Raji (cell line): ENCODE results near the gene TXNDC16.

Source experiments
- POLR2A ChIP-seq: IDR thresholded peaks from 2 replicates; pipeline ENCODE4 v1.6.1; 2011; ENCODE audit warnings: low read depth, low read length, control low read depth; ENCODE audit not compliant: insufficient read depth

The TXNDC16 gene

DNA sequence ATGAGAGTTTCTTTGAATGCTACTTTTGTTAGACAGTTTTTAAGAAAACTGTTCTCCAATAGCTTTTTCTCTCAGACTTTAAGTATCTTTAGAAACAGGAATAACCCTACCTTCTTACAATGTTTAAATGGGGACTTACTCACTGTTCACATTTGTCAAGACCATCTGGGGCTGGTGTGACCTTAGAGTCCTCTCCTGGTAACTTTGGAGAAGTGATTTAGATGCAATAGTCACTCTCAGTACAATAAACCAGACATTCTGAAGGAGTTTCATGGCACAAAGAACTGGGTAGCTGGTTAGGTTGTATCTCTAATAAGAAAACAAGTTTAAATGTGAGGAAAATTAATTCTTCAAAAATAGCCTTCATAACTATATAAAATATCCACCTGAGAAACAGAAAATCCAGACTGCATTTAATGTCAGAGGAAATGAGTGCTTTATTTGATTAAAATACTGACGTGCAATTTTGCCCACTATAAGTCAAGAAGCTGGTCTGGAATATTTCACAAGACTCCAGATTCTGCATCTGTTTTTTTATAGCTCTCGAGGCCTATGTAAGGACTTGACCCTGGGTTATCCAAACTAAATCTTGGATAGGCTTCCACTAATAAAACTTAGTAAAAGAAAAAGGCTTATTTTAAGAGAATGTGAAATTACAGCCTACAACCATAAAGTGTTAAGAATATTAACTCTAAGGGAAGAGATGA, 129.5 kb downstream of the TXNDC16 start:
- TF ChIP-seq POLR2A: no peak

DNA sequence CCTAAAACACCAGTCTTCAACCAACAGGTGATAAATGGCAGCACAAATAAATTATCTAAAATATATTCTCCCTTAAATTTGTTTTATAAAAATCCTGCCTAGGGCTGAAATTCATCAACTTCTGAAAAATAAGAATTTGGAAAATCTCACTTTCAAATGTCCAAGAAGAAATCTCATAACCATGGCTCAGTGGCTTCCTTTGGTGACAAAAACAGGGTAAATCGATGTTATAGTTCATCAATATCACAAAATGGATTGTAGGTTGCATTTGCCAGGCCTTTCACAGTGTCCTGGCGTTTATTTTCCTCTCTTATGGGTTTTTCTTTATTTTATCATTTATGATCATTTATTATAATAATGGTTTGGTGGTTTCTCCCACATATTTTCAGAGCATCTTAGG, 135.2 kb downstream of the TXNDC16 start:
- TF ChIP-seq POLR2A: no peak

GRCh38 chr14:52413729-52414408, 138.4 kb downstream of the TXNDC16 start:
- TF ChIP-seq POLR2A: no peak

GRCh38 chr14:52412426-52412825, 139.9 kb downstream of the TXNDC16 start:
- no peak for TF ChIP-seq POLR2A

GRCh38 chr14:52405314-52405713, 147.0 kb downstream of the TXNDC16 start:
- no peak for TF ChIP-seq POLR2A

DNA sequence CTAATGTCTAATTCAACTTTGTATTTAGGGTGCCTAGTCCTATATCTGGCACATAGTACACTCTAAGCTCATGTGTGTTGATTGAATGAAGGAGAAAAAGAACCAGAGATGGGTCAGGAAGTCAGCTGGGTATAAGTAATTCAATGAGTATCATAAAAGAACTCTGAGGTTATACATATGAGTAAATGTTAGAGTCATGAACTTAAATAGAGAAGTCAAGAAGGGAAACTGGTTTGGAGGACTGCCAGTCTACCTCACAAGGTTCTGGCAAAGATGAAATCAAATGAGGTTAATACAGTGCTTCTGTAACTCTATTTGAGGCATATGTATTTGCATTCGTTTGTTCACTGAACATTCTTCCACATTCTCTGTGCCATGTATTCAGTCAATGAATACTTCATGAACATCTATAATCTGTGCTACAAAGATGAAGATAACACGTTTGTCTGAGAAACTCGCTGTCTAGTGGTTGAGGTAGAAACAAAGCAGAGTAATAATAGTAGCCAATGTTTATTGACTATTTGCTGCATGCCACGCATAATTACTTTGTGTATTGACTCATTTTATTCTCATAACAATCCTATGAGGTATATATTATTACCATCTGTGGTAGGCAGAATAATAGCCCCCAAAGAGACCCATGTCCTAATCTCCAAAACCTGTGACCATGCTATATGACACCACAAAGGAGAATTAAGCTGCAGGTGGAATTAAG, 149.3 kb downstream of the TXNDC16 start:
- TF ChIP-seq POLR2A: no peak

- TF ChIP-seq POLR2A: no peak
These were observed 151.5 kb downstream of the TXNDC16 start for GRCh38 chr14:52400846-52401245.

- TF ChIP-seq POLR2A: no peak
These were observed 152.2 kb downstream of the TXNDC16 start for GRCh38 chr14:52399921-52400595.

DNA sequence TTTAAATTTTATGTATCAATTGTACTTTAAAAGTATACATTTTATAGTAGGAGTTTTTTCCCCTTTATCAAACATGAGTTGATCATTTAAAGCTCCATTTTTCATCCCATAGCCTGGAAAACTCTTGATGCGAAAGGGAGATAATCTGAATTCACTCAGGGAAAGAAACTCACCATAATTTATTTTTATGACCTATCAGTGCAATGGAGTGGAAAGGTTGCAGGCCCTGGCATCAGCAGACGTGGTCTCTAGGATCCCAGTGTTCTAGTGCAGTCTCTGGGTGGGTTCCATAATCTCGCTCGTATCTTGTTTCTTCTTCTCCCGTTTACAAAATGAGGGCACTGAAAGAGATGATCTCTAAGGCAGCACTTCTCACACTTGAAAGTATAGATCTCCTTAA, 153.2 kb downstream of the TXNDC16 start:
- TF ChIP-seq POLR2A: no peak

DNA sequence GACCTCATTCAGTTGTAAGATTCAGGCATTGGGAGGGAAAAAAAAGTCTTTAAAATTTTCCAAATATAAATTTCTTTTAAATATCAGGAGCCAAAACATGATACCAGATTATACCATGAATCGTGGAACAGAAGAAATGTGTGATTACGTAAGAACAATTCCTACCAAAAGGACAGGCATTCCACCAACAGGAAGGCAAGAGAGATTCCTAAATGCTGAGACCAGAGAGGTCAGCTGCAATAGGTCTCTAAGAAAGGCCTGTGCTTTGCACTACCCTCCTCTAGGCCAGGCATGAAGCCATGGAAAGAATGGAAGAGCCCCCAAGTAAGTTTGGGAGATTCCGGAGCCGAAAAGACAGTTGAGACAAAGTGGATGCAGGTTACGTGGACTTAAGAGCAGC, 154.5 kb downstream of the TXNDC16 start:
- no peak for TF ChIP-seq POLR2A

DNA sequence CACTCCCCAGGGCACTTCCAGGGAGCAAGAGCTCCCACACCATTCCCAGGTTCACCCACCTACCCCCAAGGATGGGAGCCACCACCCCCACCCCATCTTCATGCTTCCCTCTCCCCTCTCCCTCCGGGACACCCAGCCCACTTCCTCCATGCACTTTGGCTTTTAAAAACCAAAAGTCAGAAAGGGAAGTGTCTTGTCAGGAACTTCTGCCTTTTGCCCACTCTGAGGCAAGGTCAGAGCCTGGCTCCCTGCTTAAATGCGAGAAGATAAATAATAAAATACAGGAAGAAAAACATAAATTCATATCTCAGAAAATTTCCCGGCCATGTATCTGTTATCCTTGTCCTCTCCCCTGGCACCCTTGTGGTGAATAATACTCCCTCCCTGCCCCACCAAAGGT, 156.6 kb downstream of the TXNDC16 start:
- TF ChIP-seq POLR2A: no peak

- no peak for TF ChIP-seq POLR2A
These were observed 160.3 kb downstream of the TXNDC16 start for GRCh38 chr14:52391881-52392615.
